ENCODE data around the gene FBXW10B.
"Not testable (repeated sequence)": the region's sequence is repeated elsewhere in the genome, so short reads cannot be mapped to it uniquely, and the experiment has no call there.

The FBXW10B gene

GRCh38 chr17:15642014-15642413, 22.5 kb upstream of the FBXW10B start:
- not testable (repeated sequence) for DNase-seq (ENCODE audit: low read depth)

DNA sequence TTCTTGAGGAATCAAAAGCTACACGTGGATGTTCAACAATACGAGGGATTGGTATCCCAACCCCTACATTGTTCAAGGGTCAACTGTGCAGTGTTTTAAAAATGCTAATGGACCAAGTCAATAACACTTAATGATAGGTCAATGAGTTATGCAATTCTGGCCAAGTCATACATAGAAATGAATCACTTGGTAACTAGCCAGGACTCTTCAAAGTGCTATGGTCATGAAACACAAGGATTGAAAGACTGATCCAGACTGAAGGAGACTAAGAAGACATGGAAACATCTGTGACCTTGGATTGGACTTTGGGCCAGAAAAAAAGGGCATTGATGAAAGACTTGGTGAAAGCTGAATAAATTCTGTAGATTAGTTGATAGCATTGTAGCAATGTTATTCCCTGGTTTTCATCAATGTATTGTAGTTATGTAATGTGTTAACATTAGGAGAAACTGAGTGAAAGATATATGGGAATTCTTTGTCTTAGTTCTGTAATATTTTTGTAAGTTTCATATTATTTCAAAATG, 11.5 kb upstream of the FBXW10B start:
- DNase-seq (ENCODE audit: low read depth): not testable (repeated sequence)

GRCh38 chr17:15629991-15630390, 10.5 kb upstream of the FBXW10B start:
- DNase-seq (ENCODE audit: low read depth): not testable (repeated sequence)

GRCh38 chr17:15623661-15624209, 4.2 kb upstream of the FBXW10B start:
- not testable (repeated sequence) for DNase-seq (ENCODE audit: low read depth)

GRCh38 chr17:15623255-15623654, 3.8 kb upstream of the FBXW10B start:
- DNase-seq (ENCODE audit: low read depth): not testable (repeated sequence)

- DNase-seq (ENCODE audit: low read depth): not testable (repeated sequence)
Observed at GRCh38 chr17:15622124-15622523, 2.6 kb upstream of the FBXW10B start.

GRCh38 chr17:15616828-15617227, 2.7 kb downstream of the FBXW10B start:
- not testable (repeated sequence) for DNase-seq (ENCODE audit: low read depth)

DNA sequence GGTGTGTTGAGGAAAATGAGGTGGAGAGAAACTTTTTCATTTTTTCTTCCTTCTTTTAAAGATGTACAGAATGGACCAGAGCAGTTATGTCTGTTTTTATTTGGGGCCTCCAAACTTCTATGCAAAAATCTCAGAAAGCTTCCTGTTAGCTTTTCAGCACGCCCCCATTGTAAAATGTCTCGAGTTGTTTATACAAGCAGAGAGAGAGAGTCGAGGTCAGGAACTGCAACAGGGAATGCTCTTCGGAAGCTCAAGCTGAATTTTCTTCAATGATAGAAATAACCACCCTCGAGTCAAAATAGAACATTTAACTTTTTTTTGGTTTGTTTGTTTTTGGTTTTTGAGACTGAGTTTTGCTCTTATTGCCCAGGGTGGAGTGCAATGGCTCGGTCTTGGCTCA, 3.7 kb downstream of the FBXW10B start:
- DNase-seq (ENCODE audit: low read depth): not testable (repeated sequence)

- not testable (repeated sequence) for DNase-seq (ENCODE audit: low read depth)
Observed at GRCh38 chr17:15613111-15613510, 6.4 kb downstream of the FBXW10B start.

DNA sequence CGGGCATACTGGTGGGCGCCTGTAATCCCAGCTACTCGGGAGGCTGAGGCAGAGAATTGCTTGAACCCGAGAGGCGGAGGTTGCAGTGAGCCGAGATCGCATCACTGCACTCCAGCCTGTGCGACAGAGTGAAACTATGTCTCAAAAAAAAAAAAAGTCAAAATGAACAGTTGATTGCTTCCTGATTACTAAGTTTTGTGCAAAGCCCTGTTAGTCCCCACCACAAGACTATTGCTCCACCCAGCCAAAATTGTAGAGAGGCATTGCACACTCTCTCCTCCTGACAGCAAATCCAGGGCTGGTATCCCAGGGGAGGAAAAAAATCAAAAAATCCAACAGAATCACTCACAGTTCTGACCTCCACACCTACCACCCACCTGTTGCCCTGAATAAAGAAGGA, 26.5 kb downstream of the FBXW10B start:
- not testable (repeated sequence) for DNase-seq (ENCODE audit: low read depth)

DNA sequence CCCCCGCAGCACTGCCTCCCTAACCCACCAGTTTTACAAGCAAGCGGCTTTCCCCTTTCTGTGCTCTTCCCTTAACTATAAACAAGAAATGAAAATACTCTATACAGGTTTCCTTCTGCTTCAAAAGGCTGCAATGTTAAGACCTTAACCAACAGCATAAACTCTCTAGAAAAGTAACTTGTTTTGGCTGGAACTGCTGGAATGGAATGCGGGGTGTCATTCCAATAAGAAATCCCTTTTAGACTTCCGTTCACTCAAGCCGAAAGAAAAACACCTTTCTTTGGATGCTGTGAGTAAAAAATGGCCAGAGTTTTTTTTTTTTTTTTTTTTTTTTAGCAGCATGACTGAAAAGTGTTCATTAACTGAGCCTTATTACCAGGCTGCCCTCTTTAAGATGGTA, 27.5 kb downstream of the FBXW10B start:
- not testable (repeated sequence) for DNase-seq (ENCODE audit: low read depth)

DNA sequence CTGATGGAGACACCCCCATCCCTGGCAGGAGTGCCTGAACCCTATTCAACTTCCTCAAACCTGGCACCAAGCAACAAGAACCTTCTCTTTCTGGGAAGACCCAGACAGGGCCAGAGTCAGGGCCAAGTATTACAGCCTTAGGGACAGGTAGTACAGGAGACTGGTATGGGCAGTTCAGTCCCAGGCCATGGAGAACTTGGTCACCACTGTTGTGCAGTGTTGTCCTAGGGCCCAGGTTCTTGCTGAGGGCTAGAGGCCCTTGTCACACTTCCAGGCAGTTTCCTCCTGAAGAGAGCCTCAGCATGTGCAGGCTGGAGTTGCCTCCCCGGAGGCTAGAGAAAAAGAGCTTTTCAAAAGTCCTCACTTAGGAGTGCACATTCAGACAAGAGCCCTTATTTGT, 28.7 kb downstream of the FBXW10B start:
- DNase-seq (ENCODE audit: low read depth): not testable (repeated sequence)

- DNase-seq (ENCODE audit: low read depth): not testable (repeated sequence)
Observed at GRCh38 chr17:15589544-15590536, 29.7 kb downstream of the FBXW10B start.

DNA sequence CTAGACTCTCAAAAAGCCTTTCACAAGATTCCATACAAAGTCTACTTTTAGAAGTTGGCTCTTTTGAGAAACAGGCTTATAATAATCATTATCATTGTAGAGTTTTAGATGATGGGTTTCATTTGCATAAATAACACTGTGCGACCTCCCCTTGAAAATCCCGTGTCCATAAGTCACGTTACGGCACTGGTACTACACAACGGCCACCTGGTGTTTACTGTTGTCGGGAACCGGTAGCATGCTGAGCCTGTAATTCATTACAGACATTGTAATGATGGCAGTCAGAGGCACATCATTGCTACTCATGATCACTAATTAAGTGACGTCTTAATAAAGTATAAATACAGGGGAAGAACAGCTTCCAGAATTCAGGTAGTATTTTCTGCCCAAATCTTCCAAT, 31.5 kb downstream of the FBXW10B start:
- not testable (repeated sequence) for DNase-seq (ENCODE audit: low read depth)

DNA sequence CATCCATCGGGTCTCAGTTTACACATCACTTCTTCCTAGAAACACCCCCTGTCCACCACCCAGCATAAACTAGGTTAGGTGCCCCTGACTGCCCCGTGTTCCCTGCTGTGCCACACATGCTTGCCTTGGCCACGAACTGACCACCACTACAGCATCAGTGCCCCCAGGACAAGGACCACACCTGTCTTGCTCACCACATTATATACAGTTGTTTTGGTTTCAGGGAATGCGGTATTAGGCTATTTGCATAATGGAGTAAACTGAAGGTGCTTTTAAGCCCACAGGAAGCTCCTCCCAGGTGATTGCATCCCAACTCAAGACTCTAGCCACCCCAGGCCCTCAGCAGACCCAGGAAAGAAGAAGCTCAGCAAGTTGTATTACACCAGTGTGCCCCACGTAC, 36.2 kb downstream of the FBXW10B start:
- DNase-seq (ENCODE audit: low read depth): not testable (repeated sequence)

DNA sequence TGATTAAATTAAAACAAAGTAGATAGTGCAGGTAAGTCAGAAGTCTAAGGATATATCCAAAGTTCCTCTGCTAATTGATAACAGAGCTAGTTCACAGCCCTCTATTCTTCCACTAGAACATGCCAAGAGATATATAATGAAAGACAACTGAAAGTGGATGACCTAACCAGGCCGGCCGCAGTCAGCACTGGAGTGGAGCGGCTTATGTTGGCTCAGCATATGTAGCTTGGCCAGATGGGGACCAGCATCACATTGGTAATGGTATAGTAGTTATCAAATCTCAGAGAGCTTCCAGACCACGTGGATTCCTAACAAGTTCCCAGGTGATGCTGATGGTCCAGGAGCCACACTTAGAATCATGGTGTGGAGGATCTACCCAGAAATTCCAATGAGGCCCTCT, 38.0 kb downstream of the FBXW10B start:
- not testable (repeated sequence) for DNase-seq (ENCODE audit: low read depth)

GRCh38 chr17:15576848-15577247, 42.7 kb downstream of the FBXW10B start:
- not testable (repeated sequence) for DNase-seq (ENCODE audit: low read depth)

- DNase-seq (ENCODE audit: low read depth): not testable (repeated sequence)
Observed at GRCh38 chr17:15574660-15575059, 44.8 kb downstream of the FBXW10B start.

- DNase-seq (ENCODE audit: low read depth): not testable (repeated sequence)
Observed at GRCh38 chr17:15573870-15574269, 45.6 kb downstream of the FBXW10B start.

Data from stimulated activated CD8-positive, alpha-beta memory T cell treated with anti-CD3 and anti-CD28 coated beads, Interleukin-7, amount 100 ng/mL, for 24 hours (primary cell).